ENCODE data around the gene ANXA4.

DNA sequence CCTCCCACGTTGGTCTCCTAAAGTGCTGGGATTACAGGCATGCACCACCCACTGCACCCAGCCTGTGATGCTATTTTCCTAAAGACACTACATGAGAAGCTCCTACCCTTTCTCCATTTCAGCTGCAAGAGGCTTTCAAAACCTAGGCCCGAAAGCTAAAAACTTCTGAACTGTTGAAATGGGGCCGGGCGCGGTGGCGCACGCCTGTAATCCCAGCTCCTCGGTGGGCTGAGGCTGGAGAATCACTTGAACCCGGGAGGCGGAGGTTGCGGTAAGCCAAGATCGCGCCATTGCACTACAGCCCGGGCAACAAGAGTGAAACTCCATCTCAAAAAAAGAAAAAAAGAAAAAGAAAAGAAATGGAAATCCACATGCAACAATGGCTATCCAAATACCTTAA, 18.1 kb upstream of the ANXA4 start:
- TF ChIP-seq SP1 (IDR thresholded peaks at IDR 0.05) (no peak), FOXA1 (IDR thresholded peaks at IDR 0.05) (no peak), TARDBP (IDR thresholded peaks at IDR 0.05) (no peak), ELF4 (IDR thresholded peaks at IDR 0.05) (no peak), SUZ12 (IDR thresholded peaks at IDR 0.05) (no peak), FOXK2 (IDR thresholded peaks at IDR 0.05) (no peak), ARNT (IDR thresholded peaks at IDR 0.05) (no peak), HDGF (IDR thresholded peaks at IDR 0.05; ENCODE audit: borderline replicate concordance) (no peak), ZNF384 (IDR thresholded peaks at IDR 0.05) (no peak), LEF1 (IDR thresholded peaks at IDR 0.05; ENCODE audit: borderline replicate concordance) (no peak), CTBP1 (IDR thresholded peaks at IDR 0.05; ENCODE audit: borderline replicate concordance) (no peak)
- TF ChIP-seq, protein P1, sequence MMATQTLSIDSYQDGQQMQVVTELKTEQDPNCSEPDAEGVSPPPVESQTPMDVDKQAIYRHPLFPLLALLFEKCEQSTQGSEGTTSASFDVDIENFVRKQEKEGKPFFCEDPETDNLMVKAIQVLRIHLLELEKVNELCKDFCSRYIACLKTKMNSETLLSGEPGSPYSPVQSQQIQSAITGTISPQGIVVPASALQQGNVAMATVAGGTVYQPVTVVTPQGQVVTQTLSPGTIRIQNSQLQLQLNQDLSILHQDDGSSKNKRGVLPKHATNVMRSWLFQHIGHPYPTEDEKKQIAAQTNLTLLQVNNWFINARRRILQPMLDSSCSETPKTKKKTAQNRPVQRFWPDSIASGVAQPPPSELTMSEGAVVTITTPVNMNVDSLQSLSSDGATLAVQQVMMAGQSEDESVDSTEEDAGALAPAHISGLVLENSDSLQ (IDR thresholded peaks at IDR 0.05), result no peak

All from HEK293T (cell line).